Breast epithelium (tissue), 4 donors: ENCODE measurements around the gene PADI1. TPM values are rescaled to one million over a fixed set of nuclear protein-coding genes. Genes with fewer than 3 reads are reported as not detected.
A peak's percentile ranks its signal among the peaks of the same experiment; 100 is the strongest.

Experiments used
- DNase-seq, 2 donors: peaks; one replicate each; pipeline ENCODE4 v3.0.0-alpha.2; 2019; ENCODE audit warnings: low spot score in 2 of 2
- H3K27ac ChIP-seq, 2 donors: fragments of 200-600 bp; sonication (generic) in 1 of 2; one replicate each; pipeline ENCODE4 v1.5.1; 2016 to 2019; ENCODE audit warnings: mild to moderate bottlenecking in 1 of 2
- H3K27me3 ChIP-seq, 2 donors: fragments of 200-600 bp; sonication (generic) in 1 of 2; one replicate each; pipeline versions ENCODE4 v1.5.1 to v1.6.0; 2017 to 2019; ENCODE audit warnings: control low read depth in 1 of 2, mild to moderate bottlenecking in 1 of 2
- H3K36me3 ChIP-seq: fragments of 200-600 bp; one replicate; pipeline ENCODE4 v1.5.1; 2019
- H3K4me1 ChIP-seq, 2 donors: fragments of 200-600 bp; sonication (generic); one replicate each; pipeline ENCODE4 v1.5.1; 2016 to 2019; ENCODE audit warnings: control low read depth in 1 of 2
- H3K4me3 ChIP-seq, 3 donors: fragments of 200-600 bp; sonication (generic); 1 replicate in 2 of 3; 2 replicates in 1 of 3; pipeline ENCODE4 v1.5.1; 2016 to 2019; ENCODE audit warnings: mild to moderate bottlenecking in 3 of 3, moderate library complexity in 2 of 3
- H3K9me3 ChIP-seq, 2 donors: fragments of 200-600 bp; sonication (generic) in 1 of 2; one replicate each; pipeline ENCODE4 v1.5.1; 2016 to 2019; ENCODE audit warnings: control low read depth in 1 of 2
- POLR2A ChIP-seq: fragments of 450-650 bp; IDR thresholded peaks from one replicate; pipeline ENCODE4 v1.6.1; 2016; ENCODE audit warnings: antibody characterized with exemption, mild to moderate bottlenecking, moderate library complexity
- POLR2AphosphoS5 ChIP-seq, 3 donors: sonication (generic); formaldehyde crosslinking; IDR thresholded peaks; one replicate each; pipeline ENCODE4 v1.6.1; 2017; ENCODE audit warnings: antibody characterized with exemption in 3 of 3
- intact Hi-C: fragments of 100-400 bp; cut with DNase I; formaldehyde crosslinking; loops from one replicate; pipeline ENCODE4 v1.15.1; 2023; ENCODE audit warnings: low total_unique reads
- total RNA-seq, 3 donors: library from RNA; depleted of rRNA; stranded (reverse); fragments of >200 nt; gene quantifications; one replicate each; pipeline ENCODE4 v1.1.0, GENCODE V29; 2016
- TF ChIP-seq, protein P1 (sequence below), 3 donors: fragments of 450-650 bp; IDR thresholded peaks; one replicate each; pipeline ENCODE4 v1.5.1; 2016 to 2017; ENCODE audit warnings: antibody characterized with exemption in 3 of 3, mild to moderate bottlenecking in 3 of 3, moderate library complexity in 3 of 3

Gene PADI1
- total RNA-seq, 3 donors from 2014 or later, result 0.33 TPM; not detected in 2

DNA sequence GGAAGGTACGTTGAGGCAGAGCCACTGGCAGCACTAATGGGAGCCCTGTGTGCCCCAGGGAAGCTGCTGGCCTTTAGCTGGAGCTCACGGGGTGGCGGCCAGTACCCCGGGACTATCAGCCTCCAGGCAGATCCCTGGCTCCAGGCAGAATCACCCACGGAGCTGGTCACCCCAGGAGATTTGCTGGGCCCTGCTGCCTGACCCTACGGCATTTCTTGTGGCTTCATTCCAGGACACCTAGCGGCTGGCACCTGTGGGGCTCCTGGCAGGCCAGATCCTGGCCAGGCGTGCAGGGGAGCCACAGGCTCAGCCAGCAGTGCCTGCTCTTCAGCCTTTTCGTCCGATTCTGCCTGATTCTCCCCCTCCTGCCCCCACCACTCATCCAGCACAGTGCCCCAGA lies 7.1 kb downstream of the PADI1 start:
- H3K4me1 ChIP-seq, result peaks cover 0 to 10% of the 10 kb centered on the region in 2 donors
- TF ChIP-seq POLR2A, result no peak
- TF ChIP-seq, protein P1, sequence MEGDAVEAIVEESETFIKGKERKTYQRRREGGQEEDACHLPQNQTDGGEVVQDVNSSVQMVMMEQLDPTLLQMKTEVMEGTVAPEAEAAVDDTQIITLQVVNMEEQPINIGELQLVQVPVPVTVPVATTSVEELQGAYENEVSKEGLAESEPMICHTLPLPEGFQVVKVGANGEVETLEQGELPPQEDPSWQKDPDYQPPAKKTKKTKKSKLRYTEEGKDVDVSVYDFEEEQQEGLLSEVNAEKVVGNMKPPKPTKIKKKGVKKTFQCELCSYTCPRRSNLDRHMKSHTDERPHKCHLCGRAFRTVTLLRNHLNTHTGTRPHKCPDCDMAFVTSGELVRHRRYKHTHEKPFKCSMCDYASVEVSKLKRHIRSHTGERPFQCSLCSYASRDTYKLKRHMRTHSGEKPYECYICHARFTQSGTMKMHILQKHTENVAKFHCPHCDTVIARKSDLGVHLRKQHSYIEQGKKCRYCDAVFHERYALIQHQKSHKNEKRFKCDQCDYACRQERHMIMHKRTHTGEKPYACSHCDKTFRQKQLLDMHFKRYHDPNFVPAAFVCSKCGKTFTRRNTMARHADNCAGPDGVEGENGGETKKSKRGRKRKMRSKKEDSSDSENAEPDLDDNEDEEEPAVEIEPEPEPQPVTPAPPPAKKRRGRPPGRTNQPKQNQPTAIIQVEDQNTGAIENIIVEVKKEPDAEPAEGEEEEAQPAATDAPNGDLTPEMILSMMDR (IDR thresholded peaks at IDR 0.05), result peak in 1 of 3 donors; percentile 20
- H3K27ac ChIP-seq, result peak overlapping the region in 1 of 2 donors; percentile 20
- no peak overlapping the region for H3K4me3 ChIP-seq
- H3K36me3 ChIP-seq, result no peaks in the 10 kb centered on the region
- H3K9me3 ChIP-seq, result no peaks in the 10 kb centered on the region
- intact Hi-C loops, result no loop called here
- no peaks in the 10 kb centered on the region for H3K27me3 ChIP-seq
- no peak for DNase-seq

DNA sequence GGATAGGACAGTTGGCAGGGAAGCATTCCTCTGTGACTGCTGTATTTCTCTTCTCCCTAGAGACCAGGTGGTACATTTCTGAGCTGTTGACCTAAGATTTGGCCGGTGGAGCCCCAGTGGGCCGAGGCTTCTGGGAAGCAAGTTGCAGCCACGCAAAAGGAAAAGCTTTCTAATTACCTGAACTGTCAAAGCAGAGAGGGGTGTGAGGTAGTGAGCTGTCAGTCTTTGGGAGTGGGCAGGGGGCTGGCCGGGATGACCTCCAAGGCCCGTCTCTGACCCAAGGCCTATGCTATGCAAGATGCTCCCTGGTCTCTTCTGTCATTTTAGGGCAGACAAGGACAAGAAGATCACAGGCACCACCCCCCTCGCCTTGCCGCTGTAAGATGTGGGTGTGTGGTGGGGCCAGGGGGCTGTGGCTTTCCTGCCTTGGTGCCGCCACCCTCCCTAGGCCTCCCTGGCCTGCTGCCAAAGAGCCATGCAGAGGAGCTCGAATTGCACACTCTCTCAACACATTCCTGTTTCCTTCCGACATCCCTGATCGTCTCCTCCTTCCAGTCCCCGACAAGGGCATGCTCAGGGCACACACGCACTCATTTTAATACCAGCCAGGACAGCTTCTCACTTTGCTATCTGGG lies 7.7 kb downstream of the PADI1 start:
- no peak for DNase-seq
- H3K27me3 ChIP-seq, result no peaks in the 10 kb centered on the region
- no peak overlapping the region for H3K4me3 ChIP-seq
- intact Hi-C loops, result no loop called here
- H3K27ac ChIP-seq, result no peak overlapping the region
- no peaks in the 10 kb centered on the region for H3K9me3 ChIP-seq
- no peaks in the 10 kb centered on the region for H3K36me3 ChIP-seq
- peaks cover 0 to 10% of the 10 kb centered on the region in 2 donors for H3K4me1 ChIP-seq
- no peak for TF ChIP-seq POLR2AphosphoS5 (IDR thresholded peaks at IDR 0.05)
- TF ChIP-seq, protein P1 (IDR thresholded peaks at IDR 0.05), result no peak
- TF ChIP-seq POLR2A, result no peak

DNA sequence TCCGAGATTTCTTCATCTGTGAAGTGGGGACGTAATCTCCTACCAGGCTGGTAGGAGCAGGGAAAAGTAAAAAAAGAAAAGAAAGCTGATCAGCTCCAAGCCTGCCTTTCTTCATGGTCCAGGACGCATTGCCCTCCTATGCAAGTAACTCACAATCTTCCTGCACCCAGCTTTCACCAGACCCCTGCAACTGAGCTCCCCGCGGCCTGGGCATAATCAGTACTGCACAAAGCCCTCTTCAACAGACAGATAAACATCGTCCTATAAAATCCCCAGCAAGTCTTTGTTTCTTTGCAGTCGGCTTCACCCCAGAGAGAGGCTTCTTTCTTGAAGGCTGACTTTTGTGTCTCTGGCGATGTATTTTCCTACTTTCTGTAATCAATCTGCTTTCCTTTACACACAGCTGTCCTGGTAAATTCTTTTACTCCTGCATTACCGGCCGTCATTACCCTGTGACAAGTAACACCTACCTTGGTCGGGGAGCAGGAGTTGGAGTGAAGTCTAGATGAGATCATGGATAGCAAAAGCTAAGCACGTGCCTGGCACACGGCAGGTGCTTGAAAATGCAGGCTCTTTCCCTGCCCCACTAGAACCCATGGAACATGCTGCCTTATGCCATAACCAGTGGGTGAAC lies 8.3 kb downstream of the PADI1 start:
- TF ChIP-seq, protein P1 (IDR thresholded peaks at IDR 0.05), result no peak
- TF ChIP-seq POLR2AphosphoS5 (IDR thresholded peaks at IDR 0.05) (no peak), POLR2A (no peak)
- intact Hi-C loops, result no loop called here
- Histone ChIP-seq H3K4me1 (peaks cover 0 to 10% of the 10 kb centered on the region in 2 donors), H3K27me3 (no peaks in the 10 kb centered on the region), H3K9me3 (no peaks in the 10 kb centered on the region), H3K36me3 (no peaks in the 10 kb centered on the region), H3K4me3 (no peak overlapping the region), H3K27ac (no peak overlapping the region)
- no peak for DNase-seq

DNA sequence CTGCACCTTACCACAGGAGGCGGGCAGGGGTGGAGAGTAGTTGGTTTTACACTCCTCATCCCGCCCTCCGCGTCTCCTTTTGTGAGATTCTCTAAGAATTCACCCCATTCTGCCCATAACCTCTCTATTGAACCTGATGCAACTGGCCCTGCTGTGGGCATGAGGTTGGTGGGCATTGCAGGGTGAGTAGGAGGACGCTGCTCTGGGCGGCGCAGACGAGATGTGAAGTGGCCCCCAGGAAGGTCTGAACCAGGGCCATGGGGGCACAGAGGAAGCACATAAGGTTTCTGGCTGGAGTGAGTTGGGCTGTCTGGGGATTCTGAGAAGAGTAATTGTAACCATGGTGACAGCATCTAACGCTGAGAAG lies 8.8 kb downstream of the PADI1 start:
- peaks cover 0 to 10% of the 10 kb centered on the region in 2 donors for H3K4me1 ChIP-seq
- DNase-seq, result no peak
- no peaks in the 10 kb centered on the region for H3K27me3 ChIP-seq
- TF ChIP-seq POLR2AphosphoS5 (IDR thresholded peaks at IDR 0.05) (no peak), POLR2A (no peak)
- TF ChIP-seq, protein P1 (IDR thresholded peaks at IDR 0.05), result no peak
- no peak overlapping the region for H3K27ac ChIP-seq
- H3K4me3 ChIP-seq, result no peak overlapping the region
- intact Hi-C loops, result no loop called here
- no peaks in the 10 kb centered on the region for H3K36me3 ChIP-seq
- H3K9me3 ChIP-seq, result no peaks in the 10 kb centered on the region

DNA sequence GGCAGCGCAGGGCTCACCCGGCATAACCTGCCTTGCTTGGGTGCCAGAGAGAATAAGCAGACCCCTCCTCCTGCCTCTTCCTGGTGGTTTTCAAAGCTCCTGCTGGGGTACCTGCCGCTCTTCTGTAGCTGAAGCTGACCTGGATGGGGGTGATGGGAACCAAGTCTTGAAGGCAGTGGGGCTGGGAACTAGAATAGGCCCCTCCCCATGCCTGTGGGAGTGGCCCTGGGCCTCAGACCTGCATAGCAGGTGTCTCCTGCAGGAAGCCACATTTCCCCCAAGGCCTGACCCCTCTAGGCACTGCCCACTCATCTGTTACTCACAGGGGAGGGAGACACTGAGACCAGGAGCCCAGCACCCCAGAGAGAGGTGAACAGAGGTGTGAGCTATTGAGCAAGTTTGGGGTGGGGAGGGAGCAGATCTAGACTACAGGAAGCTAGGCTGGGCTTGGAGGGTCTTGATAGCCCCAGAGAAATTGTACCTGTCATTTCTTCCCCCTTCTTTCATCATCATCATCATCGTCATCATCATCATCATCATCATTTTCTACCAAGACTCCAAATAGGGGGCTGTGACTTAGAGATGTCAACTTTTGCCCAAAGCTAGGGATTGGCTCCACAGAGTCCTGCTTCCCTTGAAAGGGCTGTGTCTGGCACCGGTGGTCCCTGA lies 10.1 kb downstream of the PADI1 start:
- no peaks in the 10 kb centered on the region for H3K9me3 ChIP-seq
- H3K4me1 ChIP-seq, result peaks cover 0 to 10% of the 10 kb centered on the region in 2 donors
- H3K27me3 ChIP-seq, result peaks cover 0 to 4% of the 10 kb centered on the region in 2 donors
- TF ChIP-seq POLR2AphosphoS5 (IDR thresholded peaks at IDR 0.05) (no peak), POLR2A (no peak)
- TF ChIP-seq, protein P1 (IDR thresholded peaks at IDR 0.05), result no peak
- H3K27ac ChIP-seq, result no peak overlapping the region
- no peak overlapping the region for H3K4me3 ChIP-seq
- intact Hi-C loops, result no loop called here
- H3K36me3 ChIP-seq, result no peaks in the 10 kb centered on the region
- no peak for DNase-seq
